Activated CD8-positive, alpha-beta memory T cell treated with anti-CD3 and anti-CD28 coated beads, Interleukin-2, amount 50 U/mL, for 1 hour (primary cell): ENCODE results near the gene FJX1.

Experiments
- DNase-seq: peaks from one replicate; pipeline ENCODE4 v3.0.0-alpha.2; 2020; ENCODE audit errors: extremely low read depth

Gene FJX1

GRCh38 chr11:35617687-35618496 lies at the start of gene FJX1:
FJX1 (plus strand) TSS chr11:35618460; CDS start chr11:35618637, 177 bp downstream.
- no peak for DNase-seq

DNA sequence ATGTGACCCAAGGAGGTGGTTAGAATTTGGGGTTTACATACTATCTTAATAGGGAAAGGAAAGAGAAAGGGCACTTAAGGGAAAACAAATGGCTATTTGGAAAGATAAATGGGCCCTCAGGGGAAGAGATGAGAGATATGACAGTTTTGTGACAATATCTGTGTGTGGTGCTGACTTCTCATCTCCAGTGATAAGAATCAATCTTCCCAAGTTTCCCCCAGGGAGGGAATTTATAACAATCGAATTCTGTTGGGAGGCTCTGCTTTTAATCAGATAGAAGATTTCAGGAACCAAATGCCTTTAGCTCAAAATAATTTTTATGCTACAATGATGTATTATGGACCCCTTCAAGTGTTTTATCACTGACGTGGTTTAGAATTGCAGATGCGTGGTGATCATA lies 46.6 kb upstream of the FJX1 start:
- no peak for DNase-seq

DNA sequence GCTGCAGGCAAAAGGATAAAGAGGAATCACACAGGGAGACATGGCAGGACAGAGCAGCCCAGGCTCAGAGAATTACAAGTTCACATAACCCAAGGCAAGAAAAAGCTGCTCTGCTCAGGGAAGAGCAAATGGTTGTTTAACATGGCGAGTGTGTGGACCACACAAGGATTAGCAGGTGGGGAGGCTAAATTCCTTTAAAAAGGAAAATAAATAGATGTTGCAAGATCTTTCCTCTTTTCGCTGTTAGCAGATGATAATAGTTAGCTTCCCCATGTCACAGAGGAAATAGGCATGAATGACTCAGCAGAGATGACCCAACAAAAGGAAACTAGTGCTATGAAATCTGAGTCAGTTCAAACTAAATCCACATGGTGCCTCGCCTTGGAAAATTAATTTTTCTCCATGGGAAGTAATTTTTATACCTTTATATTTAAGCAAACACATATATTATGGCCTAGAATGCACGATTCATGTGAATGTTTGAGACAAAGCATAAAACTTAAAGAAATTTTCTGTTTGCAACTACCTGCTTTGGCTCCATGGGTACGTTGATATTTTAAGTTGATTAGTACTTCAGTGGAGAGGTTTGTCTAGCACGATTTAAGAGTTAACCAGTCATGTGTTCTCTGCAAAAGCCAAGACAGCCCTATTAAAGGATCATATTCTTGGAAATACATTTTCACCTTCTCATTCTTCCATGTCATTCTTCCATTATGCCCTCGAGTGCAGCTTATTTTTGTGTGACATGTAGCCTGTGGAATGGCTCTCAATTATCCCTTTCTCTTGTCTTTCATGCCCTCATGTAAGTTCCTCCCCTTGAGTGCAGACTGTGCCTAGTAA lies 38.5 kb upstream of the FJX1 start:
- DNase-seq, result no peak

DNA sequence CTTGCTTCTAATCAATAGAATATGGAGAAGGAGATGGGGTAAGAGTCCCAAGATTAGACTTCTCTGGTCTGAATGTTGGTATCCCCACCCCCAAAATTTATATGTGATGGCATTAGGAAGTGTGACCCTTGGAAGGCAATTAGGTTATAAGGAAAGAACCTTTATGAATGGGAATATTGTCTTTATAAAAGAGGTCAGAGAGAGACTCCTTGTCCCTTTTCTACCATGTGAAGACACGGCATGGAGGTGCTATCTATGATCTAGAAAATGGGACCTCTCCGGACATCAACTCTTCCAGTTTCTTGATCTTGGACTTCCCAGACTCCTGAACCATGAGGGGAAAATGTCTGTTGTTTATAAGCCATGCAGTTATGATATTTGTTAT lies 37.9 kb upstream of the FJX1 start:
- no peak for DNase-seq

DNA sequence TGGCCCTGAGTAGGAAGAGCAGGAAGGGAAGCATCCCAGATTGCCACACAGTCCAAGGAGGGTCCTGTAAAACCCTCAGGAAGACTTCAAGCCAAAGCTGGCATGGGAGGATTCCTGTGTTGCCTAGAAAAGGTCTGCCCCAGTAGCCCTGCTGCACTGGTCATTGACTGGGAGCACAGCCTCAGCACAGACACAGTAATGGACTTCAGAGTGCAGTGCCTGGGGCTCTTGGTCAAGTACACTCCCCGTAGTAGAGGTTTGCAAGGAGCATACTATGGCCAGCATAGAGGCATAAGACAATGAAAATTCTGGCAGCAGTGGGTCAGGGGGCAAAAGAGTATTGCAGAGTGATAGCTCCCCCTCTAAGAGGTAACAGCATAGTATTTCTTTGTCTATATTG lies 36.2 kb upstream of the FJX1 start:
- no peak for DNase-seq

GRCh38 chr11:35583126-35583525 lies 35.1 kb upstream of the FJX1 start:
- no peak for DNase-seq

DNA sequence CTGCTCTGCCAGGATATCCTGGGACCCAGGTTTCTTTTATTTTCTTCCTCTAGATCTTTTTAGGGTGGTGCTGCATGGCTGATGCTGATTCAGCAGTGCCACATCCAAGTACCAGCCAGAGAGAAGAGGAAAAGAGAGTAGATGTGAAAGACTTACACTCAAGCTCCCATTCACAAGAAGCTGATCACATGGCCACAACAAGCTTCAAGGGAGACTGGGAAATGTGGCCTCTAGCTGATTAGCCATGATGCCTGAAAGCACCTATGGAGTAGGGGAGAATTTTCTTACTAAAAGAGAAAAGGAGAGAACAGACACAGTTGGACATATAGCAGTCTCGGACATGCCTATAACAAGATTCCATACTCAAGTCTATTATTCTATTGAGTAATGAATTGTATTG lies 34.4 kb upstream of the FJX1 start:
- DNase-seq, result no peak

DNA sequence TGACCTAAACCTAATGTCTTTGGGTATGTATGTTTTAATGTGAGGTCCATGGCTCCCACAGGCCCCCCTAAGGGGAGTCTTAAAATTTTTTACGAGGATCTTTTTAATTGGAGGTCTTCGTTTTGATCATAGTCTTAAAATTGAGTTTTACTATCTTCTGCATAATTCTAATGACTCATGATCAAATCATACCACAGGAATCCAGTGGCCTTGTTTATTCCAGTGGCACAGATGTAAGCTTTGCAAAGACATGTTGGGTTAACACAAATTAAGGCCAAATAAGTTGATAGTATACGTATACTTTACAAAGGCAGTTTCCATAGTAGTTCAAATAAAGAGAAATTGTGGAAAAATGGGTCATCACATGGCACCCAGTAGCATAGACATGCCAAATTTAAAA lies 33.9 kb upstream of the FJX1 start:
- no peak for DNase-seq

- no peak for DNase-seq
Measured at GRCh38 chr11:35585416-35585815, 32.8 kb upstream of the FJX1 start.

GRCh38 chr11:35586222-35586621 lies 32.0 kb upstream of the FJX1 start:
- DNase-seq, result no peak

- no peak for DNase-seq
Measured at GRCh38 chr11:35587972-35588371, 30.3 kb upstream of the FJX1 start.

GRCh38 chr11:35588627-35589026 lies 29.6 kb upstream of the FJX1 start:
- no peak for DNase-seq

DNA sequence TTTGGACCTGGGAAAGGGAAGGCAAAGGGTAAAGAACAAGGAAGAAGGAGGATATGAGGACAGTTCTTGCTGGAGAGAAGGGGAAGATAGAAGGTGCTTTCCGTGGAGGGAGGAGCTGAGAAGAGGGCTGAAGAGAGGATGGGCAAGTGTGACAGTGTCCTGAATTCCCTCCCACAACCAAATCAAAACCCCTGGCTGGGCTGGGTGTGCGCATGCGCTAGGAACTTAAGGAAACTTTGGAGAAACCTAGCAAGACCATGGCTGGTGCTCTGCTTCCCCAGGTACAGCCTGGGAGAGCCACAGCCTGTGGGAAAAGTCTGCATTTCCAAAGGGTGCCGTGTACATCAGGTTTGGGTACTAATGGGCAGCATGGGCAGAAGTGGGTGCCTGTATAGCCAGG lies 29.0 kb upstream of the FJX1 start:
- no peak for DNase-seq

GRCh38 chr11:35590412-35590811 lies 27.8 kb upstream of the FJX1 start:
- no peak for DNase-seq

DNA sequence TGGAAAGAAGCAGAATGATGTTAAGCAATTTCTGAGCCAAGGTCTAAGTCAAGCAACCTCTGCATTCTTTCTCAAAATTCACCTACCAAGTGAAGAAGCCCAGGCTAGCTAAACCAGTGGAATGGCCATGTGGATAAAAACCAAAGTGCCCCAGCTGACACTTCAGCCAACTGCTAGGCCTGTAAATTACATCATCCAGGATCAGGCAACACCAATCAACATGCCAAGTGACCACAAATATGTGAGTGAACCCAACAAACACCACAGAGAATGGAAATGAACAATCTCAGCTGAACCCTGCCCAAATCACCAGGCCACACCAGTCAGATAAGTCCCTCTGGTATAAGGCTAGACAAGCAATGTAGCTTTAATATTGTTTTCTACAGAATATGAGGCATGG lies 25.1 kb upstream of the FJX1 start:
- DNase-seq, result no peak

GRCh38 chr11:35594680-35595079 lies 23.6 kb upstream of the FJX1 start:
- no peak for DNase-seq

GRCh38 chr11:35598254-35599125 lies 19.8 kb upstream of the FJX1 start:
- no peak for DNase-seq

DNA sequence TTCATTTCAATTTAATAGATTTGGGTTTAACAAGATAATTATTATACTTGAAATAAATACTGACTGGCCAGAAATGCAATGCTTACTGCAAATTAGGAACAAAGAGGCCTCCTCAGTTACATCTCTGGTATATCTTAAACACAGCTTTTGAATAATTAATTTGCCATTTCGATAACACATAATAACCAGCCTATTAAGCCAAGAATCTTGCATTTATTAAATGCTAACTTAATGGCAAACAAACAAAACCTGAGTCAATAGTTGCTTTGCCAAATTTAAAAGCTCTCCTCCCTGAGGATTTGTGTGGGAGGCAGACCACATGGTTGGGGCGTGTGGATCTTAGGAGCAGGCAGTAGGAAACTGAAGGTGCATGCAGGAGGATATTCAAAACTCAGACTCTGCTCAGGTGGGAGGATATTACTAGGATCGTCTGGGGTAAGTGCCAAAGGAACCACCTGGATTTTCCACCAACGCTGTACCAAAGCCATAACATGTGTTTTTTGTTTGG lies 17.9 kb upstream of the FJX1 start:
- DNase-seq, result no peak

- DNase-seq, result no peak
Measured at GRCh38 chr11:35602160-35602793, 16.0 kb upstream of the FJX1 start.

GRCh38 chr11:35602979-35603378 lies 15.3 kb upstream of the FJX1 start:
- DNase-seq, result no peak

GRCh38 chr11:35605706-35606105 lies 12.6 kb upstream of the FJX1 start:
- no peak for DNase-seq
